Dermis microvascular lymphatic vessel endothelial cell (primary cell): ENCODE measurements around the gene PRKCA. TPM values are rescaled to one million over a fixed set of nuclear protein-coding genes. Genes with fewer than 3 reads are reported as not detected.
A peak's percentile ranks its signal among the peaks of the same experiment; 100 is the strongest.
"Not testable (repeated sequence)": the region's sequence is repeated elsewhere in the genome, so short reads cannot be mapped to it uniquely, and the experiment has no call there.

Experiments
- DNase-seq, 2 donors: peaks; one replicate each; pipeline versions ENCODE4 v3.0.0 to v3.0.0-alpha.2; 2010; ENCODE audit warnings: low read depth in 2 of 2
- total RNA-seq: library from RNA; depleted of rRNA; stranded (reverse); fragments of >200 nt; gene quantifications from 2 replicates; pipeline ENCODE4 v1.2.1, GENCODE V29; 2014

PRKCA gene
- total RNA-seq, 1 donor from 2014 or later = 3.6 TPM

DNA sequence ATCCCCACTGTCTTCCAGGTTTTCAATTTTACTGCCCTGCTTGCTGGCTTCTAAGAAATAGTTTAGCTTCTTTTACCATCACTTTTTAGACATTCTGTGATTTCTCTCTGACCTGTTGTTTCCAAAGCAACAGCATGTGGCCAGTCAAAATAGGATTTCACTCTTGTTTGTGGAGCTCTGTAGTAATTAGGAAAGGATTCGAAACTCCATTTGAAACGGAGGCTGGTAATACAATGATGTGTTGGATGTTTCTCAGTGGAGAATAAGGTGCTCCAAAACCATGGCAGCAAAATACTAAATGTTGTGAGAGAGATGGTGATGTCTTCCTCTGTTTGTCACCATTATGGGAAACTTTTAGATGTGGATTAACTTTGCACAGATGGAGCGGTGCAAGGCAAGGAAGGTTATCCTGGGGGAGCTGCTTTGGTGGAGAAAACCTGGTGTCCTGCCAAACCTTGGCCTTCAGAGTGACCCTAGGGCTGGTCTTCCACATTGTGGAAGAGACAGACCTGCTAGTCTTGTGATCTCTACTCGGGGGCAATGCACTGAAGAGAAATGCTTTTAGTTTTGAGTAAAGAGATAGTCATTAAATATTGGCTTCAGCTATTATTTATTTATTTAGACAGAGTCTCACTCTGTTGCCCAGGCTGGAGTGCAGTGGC is 79.4 kb downstream of the PRKCA start:
- DNase-seq = no peak

GRCh38 chr17:66383333-66383732 is 80.9 kb downstream of the PRKCA start:
- DNase-seq = no peak

DNA sequence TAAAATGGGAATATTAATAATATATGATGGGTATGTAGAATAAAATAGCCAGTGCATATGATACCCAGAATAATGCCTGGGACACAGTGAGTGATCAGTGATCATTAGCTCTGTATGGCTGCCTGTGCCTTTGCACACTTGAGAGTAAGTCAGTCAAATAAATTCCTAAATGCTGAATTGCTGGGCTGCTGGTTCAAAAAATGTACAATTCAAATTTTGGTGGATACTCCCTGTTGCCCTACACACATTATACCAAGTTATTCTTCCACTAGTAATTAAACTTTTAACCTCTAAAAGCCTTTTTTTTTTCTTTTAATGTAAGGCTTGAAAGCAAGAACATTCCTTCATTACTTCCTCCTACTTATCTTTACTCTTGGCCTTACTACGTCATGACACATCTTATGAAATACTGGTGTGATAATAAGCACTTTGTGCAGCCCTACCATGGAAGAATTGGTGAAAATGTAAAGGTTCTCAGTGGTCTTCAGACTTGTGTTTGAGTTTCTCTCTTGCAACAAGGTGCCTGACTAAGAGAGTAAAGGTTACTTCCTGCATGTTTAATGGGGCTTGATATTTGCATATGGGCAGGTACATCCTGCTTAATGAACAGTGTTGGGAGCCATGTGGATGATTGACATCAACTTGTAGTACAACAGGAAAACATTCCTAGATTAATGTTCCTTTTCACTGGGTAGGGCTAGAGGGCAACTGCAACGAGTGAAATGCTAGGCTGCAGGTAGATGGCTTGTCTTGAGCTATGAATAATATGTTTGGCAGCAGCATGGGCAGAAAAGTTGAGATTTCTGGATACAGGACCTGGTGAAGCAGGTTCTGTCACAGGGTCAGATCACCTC is 84.3 kb downstream of the PRKCA start:
- no peak for DNase-seq

DNA sequence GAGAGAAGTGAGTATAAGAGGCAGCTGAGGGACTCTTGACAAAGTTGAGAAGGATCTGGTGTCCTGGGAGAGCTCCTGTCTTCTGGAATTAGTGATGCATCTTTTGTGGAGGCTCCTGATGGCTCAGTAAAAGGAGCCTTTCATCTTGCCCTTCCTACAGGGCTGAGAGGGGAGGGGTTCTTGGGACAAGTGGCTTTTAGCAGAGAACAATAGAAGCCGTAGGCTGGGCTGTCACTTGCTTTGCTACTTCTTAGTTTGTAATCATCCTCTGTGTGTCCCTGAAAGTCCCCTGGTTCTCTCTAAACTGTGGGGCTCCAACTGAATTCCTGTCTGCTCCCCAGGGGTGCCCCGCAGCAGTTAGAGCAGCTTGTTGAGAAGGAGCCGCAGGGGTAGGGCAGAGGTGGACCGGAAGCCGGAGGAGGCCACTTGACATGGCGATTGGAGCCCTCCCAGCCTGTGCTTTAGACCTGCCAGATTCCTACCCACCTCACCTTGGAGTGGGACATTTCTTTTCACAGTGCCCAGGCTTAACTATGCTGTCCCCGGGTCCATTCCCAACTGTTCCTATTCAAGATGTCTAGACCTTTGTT is 85.1 kb downstream of the PRKCA start:
- DNase-seq = no peak

DNA sequence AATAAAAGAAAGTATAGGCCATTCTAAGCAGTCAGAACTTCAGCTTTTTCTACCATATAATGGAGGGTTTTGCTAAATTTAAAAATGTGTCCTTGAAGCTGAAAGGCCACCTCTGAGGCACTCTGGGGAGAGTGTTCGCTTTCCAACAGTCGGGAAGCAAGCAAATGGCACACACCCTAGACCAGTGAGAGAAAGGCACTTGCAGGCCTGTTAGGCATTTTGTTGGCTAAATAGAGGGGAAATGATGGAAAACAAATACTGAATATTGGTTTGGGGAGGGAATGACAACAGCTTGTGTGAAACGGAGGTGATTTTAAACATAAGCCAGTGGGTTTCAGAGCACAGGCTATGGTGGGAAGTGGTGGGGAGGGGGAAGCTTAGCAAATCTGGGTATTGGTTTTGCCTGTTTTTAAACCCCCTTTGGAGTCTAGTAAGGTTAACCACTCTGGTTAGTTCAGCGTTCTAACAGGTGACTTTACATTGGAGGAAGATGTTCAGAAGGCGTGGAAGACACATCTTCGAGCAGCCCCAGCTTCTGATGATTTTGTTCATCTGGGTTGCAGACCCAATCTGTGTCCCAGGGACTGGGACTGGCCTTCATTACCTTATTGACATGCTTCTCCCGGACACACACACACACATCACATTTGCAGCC is 90.5 kb downstream of the PRKCA start:
- no peak for DNase-seq

DNA sequence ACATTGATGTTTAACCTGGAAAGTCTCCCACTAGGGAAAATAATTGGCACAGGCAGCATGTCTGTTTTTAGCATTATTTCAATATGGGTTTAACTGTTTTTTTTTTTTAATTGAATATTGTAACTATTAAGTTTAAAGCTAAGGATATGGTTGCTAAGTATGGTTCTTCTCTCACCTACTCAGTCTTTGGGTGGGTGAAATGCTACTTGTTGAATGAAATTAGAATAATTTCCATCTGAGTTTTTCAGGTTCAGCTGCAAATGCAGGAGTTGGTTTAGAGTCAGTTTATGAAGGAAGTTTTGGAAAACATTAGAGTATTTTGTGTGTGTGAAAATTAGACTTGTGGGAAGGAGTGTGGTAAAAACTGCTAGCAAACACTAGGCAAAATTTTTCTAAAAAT is 93.5 kb downstream of the PRKCA start:
- no peak for DNase-seq

DNA sequence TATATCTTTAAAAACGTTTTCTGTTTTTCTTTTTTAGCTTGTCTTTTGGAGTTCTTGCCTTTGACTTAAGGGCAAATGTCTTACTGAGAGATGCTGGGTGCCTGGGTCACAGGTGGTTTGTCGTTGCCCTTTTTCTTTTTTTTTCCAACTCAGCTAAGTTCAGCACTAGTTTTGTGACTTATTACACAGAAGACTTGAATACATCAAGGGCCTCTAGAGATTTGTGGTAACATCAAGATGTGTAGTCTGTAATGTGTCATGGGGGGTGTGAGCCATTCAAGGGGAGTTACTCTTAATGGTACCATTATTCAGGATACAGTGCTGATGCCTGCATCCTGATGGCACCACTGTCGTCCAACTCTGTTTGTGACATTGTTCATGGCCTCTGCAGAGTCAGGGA is 95.1 kb downstream of the PRKCA start:
- DNase-seq = no peak

DNA sequence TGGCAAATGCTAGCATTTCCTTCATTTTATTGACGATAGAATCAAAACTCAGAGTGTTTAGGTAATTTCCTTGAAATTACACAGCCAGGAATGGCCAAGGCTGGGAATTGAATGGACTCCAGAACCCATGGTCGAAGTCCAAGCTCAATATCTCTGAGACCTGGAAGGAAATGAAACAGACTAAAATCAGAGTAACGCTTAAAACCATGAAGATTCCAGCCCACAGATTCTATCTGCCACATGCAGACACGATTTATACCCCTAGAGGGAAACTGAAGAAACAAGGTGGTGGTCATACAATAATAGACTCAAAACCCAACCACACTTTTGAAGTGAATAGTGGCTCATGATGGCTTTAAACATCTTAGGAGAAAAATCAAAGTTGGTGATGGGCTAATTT is 95.6 kb downstream of the PRKCA start:
- DNase-seq = no peak

- no peak for DNase-seq
Observed at GRCh38 chr17:66398617-66399016, 96.2 kb downstream of the PRKCA start.

GRCh38 chr17:66399441-66399840 is 97.0 kb downstream of the PRKCA start:
- no peak for DNase-seq

- DNase-seq = not testable (repeated sequence)
Observed at GRCh38 chr17:66400041-66400688, 97.8 kb downstream of the PRKCA start.

- DNase-seq = no peak
Observed at GRCh38 chr17:66400698-66401097, 98.3 kb downstream of the PRKCA start.

DNA sequence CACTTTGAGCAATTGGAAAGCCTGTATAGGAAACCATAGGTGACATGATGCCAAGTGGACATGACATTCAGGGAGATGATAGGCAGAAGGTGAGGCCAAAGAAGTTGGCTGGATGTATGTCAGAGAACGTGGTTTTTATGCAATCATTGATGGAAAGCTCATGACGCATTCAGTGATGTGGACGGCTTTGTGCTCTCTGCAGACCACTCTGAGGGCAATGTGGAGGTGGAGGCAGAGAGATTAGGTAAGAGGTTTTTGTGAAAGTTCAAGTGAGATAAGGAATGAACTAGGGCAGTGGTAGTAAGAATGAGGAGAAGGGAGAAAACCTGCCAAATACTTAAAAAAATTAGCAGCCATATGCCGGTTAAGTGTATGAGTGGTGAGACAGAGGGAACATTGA is 99.0 kb downstream of the PRKCA start:
- no peak for DNase-seq

GRCh38 chr17:66403846-66404556 is 101.6 kb downstream of the PRKCA start:
- no peak for DNase-seq

- DNase-seq = peak; percentile 60 to 78
Observed at GRCh38 chr17:66405836-66406677, 103.6 kb downstream of the PRKCA start.

- no peak for DNase-seq
Observed at GRCh38 chr17:66406701-66407644, 104.6 kb downstream of the PRKCA start.

GRCh38 chr17:66407864-66408263 is 105.5 kb downstream of the PRKCA start:
- no peak for DNase-seq

- DNase-seq = no peak
Observed at GRCh38 chr17:66411520-66411919, 109.1 kb downstream of the PRKCA start.
